Adrenal gland (tissue), 12 donors: ENCODE data around the gene UST. TPM values are rescaled to one million over a fixed set of nuclear protein-coding genes. Genes with fewer than 3 reads are reported as not detected.

ENCODE experiments used
- DNase-seq, 7 donors: peaks; one replicate each; pipeline ENCODE4 v3.0.0-alpha.2; 2019 to 2020
- H3K27ac ChIP-seq, 5 donors: fragments of 200-600 bp; sonication (generic) in 4 of 5; 1 replicate in 3 of 5; 2 replicates in 2 of 5; pipeline versions ENCODE4 v1.5.1 to v1.8.0; 2016 to 2020; ENCODE audit warnings: mild to moderate bottlenecking in 1 of 5
- H3K27me3 ChIP-seq: fragments of 200-600 bp; 2 replicates; pipeline ENCODE4 v1.8.0; 2021
- H3K36me3 ChIP-seq, 2 donors: fragments of 200-600 bp; replicated peaks in 1 of 2; 1 replicate in 1 of 2; 2 replicates in 1 of 2; pipeline versions ENCODE4 v1.5.1 to v1.8.0; 2018 to 2022
- H3K4me1 ChIP-seq, 2 donors: fragments of 200-600 bp; replicated peaks in 1 of 2; 1 replicate in 1 of 2; 2 replicates in 1 of 2; pipeline versions ENCODE4 v1.5.1 to v1.8.0; 2018 to 2021
- H3K4me3 ChIP-seq, 4 donors: fragments of 200-600 bp; sonication (generic) in 3 of 4; one replicate each; pipeline ENCODE4 v1.5.1; 2016 to 2018
- H3K9me3 ChIP-seq, 3 donors: fragments of 200-600 bp; sonication (generic) in 1 of 3; replicated peaks in 1 of 3; 1 replicate in 2 of 3; 2 replicates in 1 of 3; pipeline versions ENCODE4 v1.5.1 to v1.8.0; 2016 to 2021
- CTCF ChIP-seq, 6 experiments: fragments of 450-650 bp in 4 of 6; fragments of 200-600 bp in 2 of 6; sonication (generic) in 1 of 6; IDR thresholded peaks; 1 replicate in 5 of 6; 2 replicates in 1 of 6; pipeline versions ENCODE4 v1.5.1 to v1.8.0; 2016 to 2021; ENCODE audit warnings: antibody characterized with exemption in 6 of 6, mild to moderate bottlenecking in 2 of 6, moderate library complexity in 1 of 6
- POLR2A ChIP-seq, 2 donors: fragments of 450-650 bp; IDR thresholded peaks; one replicate each; pipeline ENCODE4 v1.6.1; 2017; ENCODE audit warnings: antibody characterized with exemption in 2 of 2, mild to moderate bottlenecking in 2 of 2, moderate library complexity in 1 of 2
- WGBS, 4 donors: extraction: QIAGEN DNeasy Blood & Tissue Kit in 2 of 4; methylation state at CpG; one replicate each; pipeline versions ENCODE4 v1.1.5 to v1.1.7; 2013 to 2017; 5-methylcytosine and 5-hydroxymethylcytosine counted together
- intact Hi-C, 2 donors: fragments of 100-400 bp; cut with DNase I; formaldehyde crosslinking; loops; one replicate each; pipeline versions ENCODE4 v1.14.1 to v1.15.0; 2022 to 2023
- polyA plus RNA-seq, 3 donors: library from polyadenylated mRNA; stranded (reverse); fragments of 200-250 nt in 2 of 3; fragments of 350-450 nt in 1 of 3; fragmentation: Illumina TruSeq in 1 of 3; extraction: RNeasy Lipid Tissue Mini Kit (QIAGEN cat#74804) in 1 of 3; gene quantifications; one replicate each; pipeline ENCODE4 v1.2.3, GENCODE V29; 2013 to 2014
- total RNA-seq, 9 donors: library from RNA; depleted of rRNA in 4 of 9; stranded (reverse); fragments of >200 nt in 4 of 9; fragments of 120-200 nt in 1 of 9; fragmentation: NEBNext Ultra II Directional in 1 of 9; extraction: Animal tissue kit (Norgen Biotek cat#: 25700) in 1 of 9; gene quantifications; one replicate each; pipeline versions ENCODE4 v1.1.0 to v1.2.4, GENCODE V29; 2013 to 2023
- donor health status: healthy with polysubstance abuse.
- donor health status: Bipolar disorder and iron deficiency.
- donor health status: DM: yes; HTN: yes; CAD: no.
- donor health status: DM: no; HTN: no; CAD: no.
- donor health status: DM: no; HTN: no; CAD: no.
- donor health status: DM: yes; HTN: yes; CAD: no.

UST gene
- total and polyA plus RNA-seq, 12 donors, result 5.9 to 37.4 (median 18.3) TPM

DNA sequence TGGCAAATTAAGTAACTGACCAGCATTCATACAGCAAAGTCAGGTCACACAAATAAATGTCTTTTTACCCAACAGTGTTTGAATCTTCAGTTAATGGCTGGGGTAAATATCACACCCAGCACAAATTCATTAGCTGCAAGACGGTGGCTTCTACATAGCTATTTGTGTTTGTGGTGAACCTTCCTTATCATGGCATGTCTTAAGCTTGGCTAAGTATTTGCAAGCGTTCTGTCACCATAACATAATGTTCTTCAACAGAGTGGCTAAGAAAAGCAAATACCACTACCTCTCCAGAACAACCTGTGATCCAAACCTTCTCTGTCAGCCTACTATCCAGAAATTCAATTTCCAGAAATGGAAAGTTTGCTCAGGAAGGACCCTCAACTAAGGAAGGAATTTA lies 315.1 kb downstream of the UST start:
- 92 to 100% (median 96%) methylated on average over 2 of the region's 2 CpGs for WGBS, 4 donors
- no peak for TF ChIP-seq POLR2A (IDR thresholded peaks at IDR 0.05)
- TF ChIP-seq CTCF (IDR thresholded peaks at IDR 0.05), result no peak
- DNase-seq, result no peak
- Histone ChIP-seq H3K27ac (no peak overlapping the region), H3K4me1 (peaks cover 0 to 15% of the 10 kb centered on the region in 2 donors), H3K36me3 (no peaks in the 10 kb centered on the region), H3K4me3 (no peak overlapping the region), H3K27me3 (no peaks in the 10 kb centered on the region), H3K9me3 (no peaks in the 10 kb centered on the region)
- intact Hi-C loops, result no loop called here

DNA sequence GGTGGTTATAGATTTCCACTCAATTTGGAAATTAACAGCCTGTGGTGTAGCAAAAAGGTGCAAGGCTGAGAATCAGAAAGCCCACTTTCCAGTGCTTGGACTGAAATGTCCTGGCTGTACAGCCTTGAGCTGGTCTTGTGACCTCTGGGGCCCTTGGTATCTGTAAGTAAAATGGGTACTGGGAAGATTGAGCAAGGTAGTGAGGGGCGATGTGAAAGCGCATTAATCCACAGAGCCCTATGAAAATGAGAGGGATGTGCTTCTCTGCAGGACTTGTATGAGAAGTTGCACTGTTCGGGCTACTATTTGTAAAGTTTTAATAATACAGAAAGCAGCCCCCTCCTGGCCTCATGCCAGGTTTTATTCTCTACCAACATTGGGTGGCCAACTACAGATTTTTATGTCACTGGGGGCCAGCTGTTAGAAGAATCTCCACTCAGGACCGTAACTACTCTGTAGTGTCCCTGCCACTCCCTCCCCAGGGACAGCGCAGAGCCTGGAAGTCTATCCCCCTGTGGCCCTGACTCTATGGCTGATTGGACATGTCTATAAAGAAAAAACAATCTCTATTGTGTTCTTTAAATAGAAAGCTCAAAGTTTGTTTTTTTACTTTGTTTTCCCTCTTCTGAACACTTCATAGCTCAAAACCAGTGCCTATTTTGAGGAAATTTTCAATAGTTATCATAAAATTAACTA lies 316.0 kb downstream of the UST start:
- intact Hi-C loops, result no loop called here
- Histone ChIP-seq H3K27ac (no peak overlapping the region), H3K4me1 (peaks cover 0 to 15% of the 10 kb centered on the region in 2 donors)

DNA sequence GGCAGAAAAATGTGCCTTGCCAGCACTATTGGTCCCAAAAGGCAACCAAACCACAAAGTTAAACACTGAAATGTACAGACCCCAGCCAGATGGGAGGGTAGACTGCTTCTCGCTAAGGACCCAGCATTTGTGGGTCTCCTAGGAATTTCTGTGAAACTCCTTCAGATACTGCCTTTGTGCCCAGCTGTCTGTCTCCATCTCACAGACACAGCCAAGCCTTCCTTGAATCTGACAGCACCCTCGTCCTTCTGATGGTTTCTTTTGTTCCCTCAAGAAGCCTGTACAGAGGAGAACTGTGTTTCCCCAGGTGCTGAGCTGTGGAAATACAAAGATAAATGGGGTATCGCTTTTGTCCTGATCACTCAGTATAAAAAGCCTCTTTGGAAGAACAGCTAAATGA lies 316.6 kb downstream of the UST start:
- 90 to 96% (median 94%) methylated on average over 3 of the region's 3 CpGs for WGBS, 4 donors
- TF ChIP-seq POLR2A (IDR thresholded peaks at IDR 0.05), result no peak
- no peak for TF ChIP-seq CTCF (IDR thresholded peaks at IDR 0.05)
- H3K27ac ChIP-seq, result no peak overlapping the region
- H3K4me1 ChIP-seq, result peaks cover 0 to 15% of the 10 kb centered on the region in 2 donors
- DNase-seq, result no peak
- no peak overlapping the region for H3K4me3 ChIP-seq
- intact Hi-C loops, result no loop called here
- no peaks in the 10 kb centered on the region for H3K36me3 ChIP-seq
- H3K27me3 ChIP-seq, result no peaks in the 10 kb centered on the region
- H3K9me3 ChIP-seq, result no peaks in the 10 kb centered on the region

More for the DNA sequence above, 316.0 kb downstream of the UST start:
- DNase-seq, result no peak
- Histone ChIP-seq H3K9me3 (no peaks in the 10 kb centered on the region), H3K4me3 (no peak overlapping the region), H3K36me3 (no peaks in the 10 kb centered on the region), H3K27me3 (no peaks in the 10 kb centered on the region)
- TF ChIP-seq POLR2A (IDR thresholded peaks at IDR 0.05) (no peak), CTCF (IDR thresholded peaks at IDR 0.05) (no peak)
- WGBS, 4 donors, result 93 to 97% (median 94%) methylated on average over 5 of the region's 5 CpGs

DNA sequence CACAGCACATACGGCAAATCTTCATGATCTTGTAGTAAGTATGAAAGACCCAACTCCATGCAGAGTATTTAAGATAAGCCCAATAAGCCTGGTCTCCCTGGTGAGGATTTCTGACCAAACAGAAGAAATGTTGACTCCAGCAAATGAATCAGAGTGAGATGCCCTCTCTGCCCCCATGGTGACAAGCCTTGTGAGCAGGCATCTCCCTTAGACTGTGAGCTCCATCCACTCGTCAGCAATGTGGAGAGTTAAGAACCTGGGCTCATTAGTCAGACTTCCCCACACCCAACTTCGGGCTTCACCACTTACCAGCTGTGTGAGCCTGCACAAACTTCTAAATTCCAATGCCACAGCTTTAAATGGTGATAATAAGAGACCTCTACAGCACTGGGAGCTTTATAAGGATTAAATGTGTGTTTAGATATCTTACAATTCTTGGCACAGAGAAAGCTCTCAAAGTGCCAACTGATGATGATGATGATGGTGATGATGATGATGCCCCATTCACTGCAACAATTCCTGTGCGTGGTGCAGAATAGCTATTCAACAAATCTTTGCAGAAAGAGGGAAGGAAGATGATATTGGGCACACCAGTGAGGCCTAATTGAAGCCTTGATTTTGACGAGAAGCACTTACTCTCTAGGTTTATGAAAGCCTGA lies 317.3 kb downstream of the UST start:
- WGBS, 4 donors, result 86 to 98% (median 91%) methylated on average over 5 of the region's 5 CpGs
- intact Hi-C loops, result no loop called here
- TF ChIP-seq CTCF (IDR thresholded peaks at IDR 0.05) (no peak), POLR2A (IDR thresholded peaks at IDR 0.05) (no peak)
- Histone ChIP-seq H3K27ac (no peak overlapping the region), H3K4me3 (no peak overlapping the region), H3K27me3 (no peaks in the 10 kb centered on the region), H3K9me3 (no peaks in the 10 kb centered on the region), H3K36me3 (no peaks in the 10 kb centered on the region), H3K4me1 (peaks cover 0 to 15% of the 10 kb centered on the region in 2 donors)
- DNase-seq, result no peak
